ENCODE results near the gene NECAB3. TPM values are rescaled to one million over a fixed set of nuclear protein-coding genes. Genes with fewer than 3 reads are reported as not detected.

Gene NECAB3
- total RNA-seq, 2 donors from 2014 or later = 77.2 to 92.3 TPM

- no peaks in the 10 kb centered on the region for H3K9me3 Mint-ChIP-seq
- Histone ChIP-seq H3K36me3 (ENCODE audit: control insufficient read depth, insufficient read depth, low read length) (peaks cover 6% of the 10 kb centered on the region), H3K27me3 (ENCODE audit: control insufficient read depth, insufficient read depth, low read length, poor library complexity, severe bottlenecking) (no peaks in the 10 kb centered on the region), H3K9ac (ENCODE audit: extremely low read depth, low read length, poor library complexity, severe bottlenecking) (peak within 1 kb of the TSS; percentile 53), H3K9me3 (ENCODE audit: control insufficient read depth, low read length) (no peaks in the 10 kb centered on the region), H3K4me3 (ENCODE audit: low read length) (peak within 1 kb of the TSS; percentile 86), H3K4me1 (ENCODE audit: control insufficient read depth, insufficient read depth, low read length) (peaks cover 3% of the 10 kb centered on the region), H3K27ac (ENCODE audit: low read depth, low read length) (no peak within 1 kb of the TSS)
- H3K27ac Mint-ChIP-seq = peak within 1 kb of the TSS; percentile 0
- H3K36me3 Mint-ChIP-seq (ENCODE audit: low read depth) = peaks cover 16% of the 10 kb centered on the region
- peaks cover 2% of the 10 kb centered on the region for H3K27me3 Mint-ChIP-seq (ENCODE audit: insufficient read depth)
- H3K4me3 Mint-ChIP-seq = peak within 1 kb of the TSS; percentile 75
- no peak for DNase-seq
- no peak for TF ChIP-seq CTCF (conservative IDR thresholded peaks at IDR 0.05)
- H3K4me1 Mint-ChIP-seq = peaks cover 19% of the 10 kb centered on the region
- WGBS, 2 experiments (ENCODE audit: insufficient coverage in 1 of 2, insufficient read length in 1 of 2) = 95 to 100% methylated on average over 4 to 10 of the region's 10 CpGs
Observed at GRCh38 chr20:33662172-33662571, 12.1 kb downstream of the NECAB3 start, which contains the start of gene C20orf144. TSS of gene C20orf144 (plus strand) at chr20:33662327. CDS start at chr20:33662346, 19 bp downstream.

- Mint-ChIP-seq H3K36me3 (ENCODE audit: low read depth) (peaks cover 14% of the 10 kb centered on the region), H3K4me1 (peaks cover 13% of the 10 kb centered on the region), H3K27ac (no peak overlapping the region), H3K4me3 (no peak overlapping the region), H3K9me3 (no peaks in the 10 kb centered on the region), H3K27me3 (ENCODE audit: insufficient read depth) (peaks cover 2% of the 10 kb centered on the region)
- Histone ChIP-seq H3K9ac (ENCODE audit: extremely low read depth, low read length, poor library complexity, severe bottlenecking) (no peak overlapping the region), H3K27ac (ENCODE audit: low read depth, low read length) (no peak overlapping the region), H3K4me1 (ENCODE audit: control insufficient read depth, insufficient read depth, low read length) (peaks cover 3% of the 10 kb centered on the region), H3K9me3 (ENCODE audit: control insufficient read depth, low read length) (no peaks in the 10 kb centered on the region), H3K27me3 (ENCODE audit: control insufficient read depth, insufficient read depth, low read length, poor library complexity, severe bottlenecking) (no peaks in the 10 kb centered on the region), H3K36me3 (ENCODE audit: control insufficient read depth, insufficient read depth, low read length) (peaks cover 6% of the 10 kb centered on the region), H3K4me3 (ENCODE audit: low read length) (no peak overlapping the region)
- DNase-seq = no peak
- 87 to 95% methylated on average over 7 of the region's 7 CpGs for WGBS, 2 experiments (ENCODE audit: insufficient coverage in 1 of 2, insufficient read length in 1 of 2)
- TF ChIP-seq CTCF (conservative IDR thresholded peaks at IDR 0.05) = no peak
Observed at GRCh38 chr20:33660685-33661058, 13.6 kb downstream of the NECAB3 start.

- no peak for DNase-seq
- Histone ChIP-seq H3K4me3 (ENCODE audit: low read length) (no peak overlapping the region), H3K27me3 (ENCODE audit: control insufficient read depth, insufficient read depth, low read length, poor library complexity, severe bottlenecking) (no peaks in the 10 kb centered on the region), H3K27ac (ENCODE audit: low read depth, low read length) (no peak overlapping the region), H3K4me1 (ENCODE audit: control insufficient read depth, insufficient read depth, low read length) (peaks cover 3% of the 10 kb centered on the region), H3K9ac (ENCODE audit: extremely low read depth, low read length, poor library complexity, severe bottlenecking) (no peak overlapping the region), H3K36me3 (ENCODE audit: control insufficient read depth, insufficient read depth, low read length) (peaks cover 6% of the 10 kb centered on the region), H3K9me3 (ENCODE audit: control insufficient read depth, low read length) (no peaks in the 10 kb centered on the region)
- Mint-ChIP-seq H3K4me3 (no peak overlapping the region), H3K4me1 (peaks cover 13% of the 10 kb centered on the region), H3K36me3 (ENCODE audit: low read depth) (peaks cover 14% of the 10 kb centered on the region), H3K27me3 (ENCODE audit: insufficient read depth) (peaks cover 2% of the 10 kb centered on the region), H3K9me3 (no peaks in the 10 kb centered on the region), H3K27ac (no peak overlapping the region)
- 90 to 95% methylated on average over 12 to 21 of the region's 21 CpGs for WGBS, 2 experiments (ENCODE audit: insufficient coverage in 1 of 2, insufficient read length in 1 of 2)
- no peak for TF ChIP-seq CTCF (conservative IDR thresholded peaks at IDR 0.05)
Observed at GRCh38 chr20:33660035-33660684, 14.1 kb downstream of the NECAB3 start.
